Spleen (tissue), 7 donors: ENCODE data around the gene WDR81.

ENCODE experiments used
- CTCF ChIP-seq, 11 experiments: fragments of 200-600 bp in 7 of 11; fragments of 450-650 bp in 4 of 11; sonication (generic) in 4 of 11; IDR thresholded peaks in 8 of 11; conservative IDR thresholded peaks in 3 of 11; 1 replicate in 7 of 11; 2 replicates in 4 of 11; pipeline versions ENCODE4 v1.4.0 to v1.8.0; 2016 to 2021; ENCODE audit warnings: antibody characterized with exemption in 11 of 11, inconsistent platforms in 4 of 11, mild to moderate bottlenecking in 1 of 11
- POLR2A ChIP-seq, 3 donors: fragments of 450-650 bp; IDR thresholded peaks; one replicate each; pipeline ENCODE4 v1.5.1; 2017; ENCODE audit warnings: antibody characterized with exemption in 3 of 3, mild to moderate bottlenecking in 1 of 3
- POLR2AphosphoS5 ChIP-seq, 3 donors: sonication (generic); formaldehyde crosslinking; IDR thresholded peaks; one replicate each; pipeline ENCODE4 v1.5.1; 2017; ENCODE audit warnings: antibody characterized with exemption in 3 of 3
- donor health status: DM: no; HTN: no; CAD: no; lungs with moderate emphysema.
- donor health status: DM: no; HTN: no; CAD: no.
- donor health status: DM: no; HTN: no; CAD: no.

- TF ChIP-seq POLR2AphosphoS5 (IDR thresholded peaks at IDR 0.05): no peak
- no peak for TF ChIP-seq CTCF (IDR thresholded peaks at IDR 0.05 in 8 of 11, conservative IDR thresholded peaks at IDR 0.05 in 3 of 11)
- no peak for TF ChIP-seq POLR2A (IDR thresholded peaks at IDR 0.05)
Measured at GRCh38 chr17:1787301-1787902, 62.9 kb downstream of the WDR81 start.
